K562 (cell line): ENCODE measurements around the gene TRPM6. TPM values are rescaled to one million over a fixed set of nuclear protein-coding genes. Genes with fewer than 3 reads are reported as not detected.
A peak's percentile ranks its signal among the peaks of the same experiment; 100 is the strongest.

Source experiments
- ATAC-seq: fragments of 200-7000 bp; cut with Tn5 transposase; 3 replicates; pipeline ENCODE4 v1.9.1; 2020; ENCODE audit warnings: moderate library complexity
- BruUV-seq: library from RNA; stranded (reverse); fragments of 400-500 nt; replicated peaks from 2 replicates; lab custom pipeline; 2021; lab: Mats Ljungman, UMichigan
- CTCF ChIA-PET: fragments of 300-600 bp; formaldehyde crosslinking; extraction: SDS; loops from one replicate; lab custom pipeline; 2021; ENCODE audit warnings: low intra/inter-chr PET ratio; lab: Yijun Ruan, JAX
- POLR2A ChIA-PET: fragments of 300-600, 350-650 bp; sonication (Branson Sonifier 250); formaldehyde crosslinking; extraction: SDS; loops from one replicate; lab custom pipeline; 2021; ENCODE audit warnings: antibody characterized with exemption, inconsistent platforms; lab: Yijun Ruan, JAX
- DNase-seq, 4 experiments: peaks; one replicate each; pipeline versions ENCODE4 v3.0.0 to v3.0.0-alpha.2; 2011 to 2018; ENCODE audit warnings: low spot score in 3 of 4, mixed read lengths in 3 of 4; ENCODE audit errors: extremely low read depth in 1 of 4
- FAIRE-seq: peaks from 2 replicates; lab custom pipeline; 2011; peaks lifted over from hg19 to GRCh38; lab: Jason Lieb, UNC
- H2AFZ ChIP-seq: 2 replicates; pipeline ENCODE4 v1.6.0; 2011; ENCODE audit warnings: low read depth, low read length, control low read depth, inconsistent platforms
- H3K27ac ChIP-seq: fragments of 200-600 bp; 3 replicates; pipeline ENCODE4 v1.8.0; 2011; ENCODE audit warnings: low read depth, mild to moderate bottlenecking, control low read depth, inconsistent platforms, low read length, moderate library complexity, mixed read lengths; ENCODE audit errors: extremely low read depth
- H3K27me3 ChIP-seq, 2 experiments: fragments of 300-600 bp in 1 of 2; 2 replicates in 1 of 2; 3 replicates in 1 of 2; pipeline versions ENCODE4 v1.6.0 to v1.8.0; 2011; ENCODE audit warnings: inconsistent platforms in 2 of 2, low read length in 2 of 2, mild to moderate bottlenecking in 1 of 2, mixed read lengths in 1 of 2, moderate library complexity in 1 of 2; ENCODE audit not compliant: control insufficient read depth in 2 of 2, insufficient read depth in 2 of 2
- H3K36me3 ChIP-seq: fragments of 300-600 bp; 3 replicates; pipeline ENCODE4 v1.8.0; 2011; ENCODE audit warnings: mild to moderate bottlenecking, low read length, inconsistent platforms; ENCODE audit not compliant: control insufficient read depth, insufficient read depth
- H3K4me1 ChIP-seq, 2 experiments: fragments of 200-600 bp in 1 of 2; replicated peaks in 1 of 2; 2 replicates in 1 of 2; 3 replicates in 1 of 2; pipeline versions ENCODE4 v1.5.1 to v1.8.0; 2011; ENCODE audit warnings: inconsistent platforms in 2 of 2, low read length in 2 of 2, mild to moderate bottlenecking in 1 of 2, mixed read lengths in 1 of 2, moderate library complexity in 1 of 2; ENCODE audit not compliant: control insufficient read depth in 2 of 2, insufficient read depth in 2 of 2
- H3K4me2 ChIP-seq: 2 replicates; pipeline ENCODE4 v1.6.1; 2011; ENCODE audit warnings: low read length, control low read depth, inconsistent platforms, mixed read lengths; ENCODE audit not compliant: insufficient read depth
- H3K4me3 ChIP-seq: fragments of 200-600 bp; sonication (generic), shearing (Covaris generic); 2 replicates; pipeline ENCODE4 v1.5.1; 2016; ENCODE audit warnings: control low read depth, inconsistent platforms
- H3K79me2 ChIP-seq: fragments of 200-600 bp; 3 replicates; pipeline ENCODE4 v1.8.0; 2011; ENCODE audit warnings: low read length, inconsistent platforms; ENCODE audit not compliant: control insufficient read depth, insufficient read depth
- H3K9ac ChIP-seq, 2 experiments: 2 replicates each; pipeline versions ENCODE4 v1.6.0 to v1.6.1; 2011; ENCODE audit warnings: low read depth in 2 of 2, low read length in 2 of 2, control low read depth in 1 of 2, inconsistent platforms in 1 of 2, mild to moderate bottlenecking in 1 of 2, mixed read lengths in 1 of 2; ENCODE audit not compliant: insufficient read depth in 1 of 2
- H3K9me1 ChIP-seq: one replicate; pipeline ENCODE4 v1.6.0; 2011; ENCODE audit warnings: inconsistent platforms, mild to moderate bottlenecking, low read length, moderate library complexity; ENCODE audit not compliant: control insufficient read depth, insufficient read depth
- H3K9me3 ChIP-seq: replicated peaks from 2 replicates; pipeline ENCODE4 v1.5.1; 2011; ENCODE audit warnings: low read depth, low read length, inconsistent platforms; ENCODE audit not compliant: control insufficient read depth, insufficient read depth
- H4K20me1 ChIP-seq: replicated peaks from 2 replicates; pipeline ENCODE4 v1.6.1; 2011; ENCODE audit warnings: low read length, inconsistent platforms, mixed read lengths; ENCODE audit not compliant: control insufficient read depth, insufficient read depth
- BACH1 ChIP-seq: fragments of 200-800 bp; sonication (Bioruptor generic); IDR thresholded peaks from 2 replicates; pipeline ENCODE4 v1.6.1; 2016; ENCODE audit warnings: missing genetic modification characterization, missing compliant biosample characterization
- C11orf30 ChIP-seq: fragments of 450-650 bp; IDR thresholded peaks from 2 replicates; pipeline ENCODE4 v1.6.1; 2016; ENCODE audit warnings: low read depth, mild to moderate bottlenecking
- CEBPG ChIP-seq, 3 experiments: fragments of 200-800 bp in 1 of 3; sonication (Bioruptor generic) in 1 of 3; sonication (generic) in 1 of 3; formaldehyde crosslinking in 1 of 3; IDR thresholded peaks in 2 of 3; conservative IDR thresholded peaks in 1 of 3; 2 replicates each; pipeline versions ENCODE4 v1.6.1 to v1.8.0; 2016 to 2022; ENCODE audit warnings: missing compliant biosample characterization in 2 of 3, missing genetic modification characterization in 2 of 3, mild to moderate bottlenecking in 1 of 3, missing genetic modification reagents in 1 of 3
- CHD1 ChIP-seq: fragments of 200-600 bp; sonication (generic); IDR thresholded peaks from one replicate; pipeline ENCODE4 v1.6.1; 2012; ENCODE audit warnings: mild to moderate bottlenecking, moderate library complexity, low read length, inconsistent platforms
- FOSL1 ChIP-seq: fragments of 200-800 bp; sonication (Bioruptor generic); conservative IDR thresholded peaks from 2 replicates; pipeline ENCODE4 v1.6.1; 2016; ENCODE audit warnings: missing genetic modification characterization, missing compliant biosample characterization
- GTF2A2 ChIP-seq: IDR thresholded peaks from 2 replicates; pipeline ENCODE4 v1.6.1; 2016; ENCODE audit warnings: mild to moderate bottlenecking, missing genetic modification characterization, missing compliant biosample characterization
- MAFF ChIP-seq: IDR thresholded peaks from 2 replicates; pipeline ENCODE4 v1.6.1; 2012; ENCODE audit warnings: low read length, improper control_type of control experiment
- MAFG ChIP-seq: fragments of 450-650 bp; conservative IDR thresholded peaks from 2 replicates; pipeline ENCODE4 v1.6.1; 2016; ENCODE audit warnings: missing genetic modification characterization, missing compliant biosample characterization
- MECOM ChIP-seq: fragments of 250-450 bp; sonication (Bioruptor Pico); IDR thresholded peaks from 2 replicates; pipeline ENCODE4 v1.8.0; 2022; ENCODE audit warnings: inconsistent platforms
- NFE2L1 ChIP-seq: fragments of 450-650 bp; IDR thresholded peaks from 2 replicates; pipeline ENCODE4 v1.6.1; 2016; ENCODE audit warnings: missing genetic modification characterization, low read depth, mild to moderate bottlenecking, missing compliant biosample characterization, moderate library complexity, borderline replicate concordance
- RBM14 ChIP-seq: fragments of 200-400 bp; formaldehyde crosslinking; IDR thresholded peaks from 2 replicates; pipeline ENCODE4 v1.6.1; 2018; ENCODE audit warnings: low read depth, mild to moderate bottlenecking, low read length, moderate library complexity, borderline replicate concordance; ENCODE audit not compliant: insufficient read depth
- SMARCA4 ChIP-seq: fragments of 450-650 bp; IDR thresholded peaks from 2 replicates; pipeline ENCODE4 v1.6.1; 2016
- TBL1XR1 ChIP-seq, 2 experiments: IDR thresholded peaks; 2 replicates each; pipeline ENCODE4 v1.6.1; 2012; ENCODE audit warnings: improper control_type of control experiment in 2 of 2, low read length in 2 of 2, mild to moderate bottlenecking in 1 of 2
- ZNF124 ChIP-seq: sonication (generic); formaldehyde crosslinking; IDR thresholded peaks from 2 replicates; pipeline ENCODE4 v1.8.1; 2022; ENCODE audit warnings: missing genetic modification reagents
- ZNF609 ChIP-seq: sonication (generic); formaldehyde crosslinking; IDR thresholded peaks from 2 replicates; pipeline ENCODE4 v1.8.1; 2023; ENCODE audit warnings: missing genetic modification reagents, mild to moderate bottlenecking, borderline replicate concordance
- ZNF830 ChIP-seq: fragments of 250-450 bp; sonication (Bioruptor Pico); IDR thresholded peaks from 2 replicates; pipeline ENCODE4 v1.5.0; 2021; ENCODE audit warnings: mild to moderate bottlenecking
- whole genome bisulfite sequencing: fragments of 100-300 bp; shearing (Covaris generic); methylation state at CpG from one replicate; pipeline ENCODE4 v1.1.6; 2016; ENCODE audit warnings: low coverage, mixed read lengths; ENCODE audit not compliant: insufficient coverage; ENCODE audit errors: missing lambda C conversion rate; 5-methylcytosine and 5-hydroxymethylcytosine counted together
- in situ Hi-C: fragments of 300-500 bp; cut with MboI; formaldehyde crosslinking; loops from 4 replicates; pipeline ENCODE4 v1.15.0; 2018; ENCODE audit warnings: inconsistent platforms, mixed read lengths
- intact Hi-C: fragments of 100-400 bp; cut with micrococcal nuclease; formaldehyde crosslinking; loops from 2 replicates; pipeline ENCODE4 v1.14.2; 2022
- polyA plus RNA-seq, 8 experiments: library from polyadenylated mRNA; depleted of rRNA in 4 of 8; stranded (reverse) in 5 of 8; unstranded in 3 of 8; fragments of >200 nt; fragmentation: Nextera tagmentation in 2 of 8; fragmentation: Illumina TruSeq in 1 of 8; extraction: Ambion mirVana in 2 of 8; extraction: Trizol in 1 of 8; gene quantifications; 2 replicates each; pipeline versions ENCODE4 v1.2.1 to v1.2.3, GENCODE V29; 2011 to 2014; ENCODE audit warnings: inconsistent platforms in 1 of 8, missing spikeins in 1 of 8
- total RNA-seq, 7 experiments: library from RNA; depleted of rRNA in 6 of 7; stranded (reverse); fragments of >200 nt in 6 of 7; fragmentation: Illumina TruSeq in 2 of 7; extraction: Trizol in 2 of 7; gene quantifications; 2 replicates each; pipeline versions ENCODE4 v1.2.1 to v1.2.3, GENCODE V29; 2011 to 2021; ENCODE audit warnings: low replicate concordance in 1 of 7

Gene TRPM6
- total and polyA plus RNA-seq, 9 of the 15 experiments (the other 6 are each of a cell fraction or from before 2014, with no cell fraction given) = 0.03 to 0.16 (median 0.09) TPM

GRCh38 chr9:74859786-74860185, 27.9 kb downstream of the TRPM6 start (continued):
- TF ChIP-seq TBL1XR1 (IDR thresholded peaks at IDR 0.05; ENCODE audit: low read length in 2 of 2) = no peak

GRCh38 chr9:74858751-74859414, 28.8 kb downstream of the TRPM6 start:
- ATAC-seq (peak; percentile 62; the same call in 2 of the 3 replicates), FAIRE-seq (no peak), DNase-seq (peak in 2 of 4 experiments; percentile 7 to 20)
- in situ Hi-C loops (no loop called here), intact Hi-C loops (no loop called here)
- ChIA-PET POLR2A (no interaction called here), CTCF (no interaction called here)
- Histone ChIP-seq H3K4me1 (peaks cover 0 to 6% of the 10 kb centered on the region in 2 experiments; a peak in 2 of 5 replicates), H3K27me3 (no peaks in the 10 kb centered on the region), H4K20me1 (no peaks in the 10 kb centered on the region), H3K36me3 (no peaks in the 10 kb centered on the region), H3K27ac (no peak overlapping the region), H3K9me3 (no peaks in the 10 kb centered on the region), H3K9ac (no peak overlapping the region), H2AFZ (peak overlapping the region; percentile 32; the same call in 1 of the 2 replicates), H3K4me3 (no peak overlapping the region), H3K79me2 (no peaks in the 10 kb centered on the region), H3K9me1 (no peaks in the 10 kb centered on the region), H3K4me2 (no peak overlapping the region)
- BruUV-seq = no TSS peak
- 43% methylated on average over 4 of the region's 4 CpGs for WGBS
- TF ChIP-seq C11orf30 (peak; percentile 81), CHD1 (no peak), NFE2L1 (tag) (peak; percentile 79), ZNF124 (CRISPR knock-in tag) (no peak), ZNF830 (CRISPR knock-in tag) (no peak), SMARCA4 (no peak), MECOM (no peak), MAFF (peak; percentile 68; the same call in 1 of the 2 replicates), CEBPG (CRISPR knock-in tag; IDR thresholded peaks at IDR 0.05) (no peak), CEBPG (tag; conservative IDR thresholded peaks at IDR 0.05 in 1 of 2, IDR thresholded peaks at IDR 0.05 in 1 of 2) (no peak), FOSL1 (tag) (no peak), ZNF609 (CRISPR knock-in tag) (no peak), MAFG (tag) (peak; percentile 87), GTF2A2 (tag) (no peak), BACH1 (tag) (peak; percentile 43; the same call in 1 of the 2 replicates), RBM14 (no peak)
